ENCODE data around the gene HYAL1. TPM values are rescaled to one million over a fixed set of nuclear protein-coding genes. Genes with fewer than 3 reads are reported as not detected.
A peak's percentile ranks its signal among the peaks of the same experiment; 100 is the strongest.
"Not testable (repeated sequence)": the region's sequence is repeated elsewhere in the genome, so short reads cannot be mapped to it uniquely, and the experiment has no call there.

The HYAL1 gene
- total RNA-seq, 4 donors from 2014 or later, result 1.8 to 13.8 (median 3.8) TPM

DNA sequence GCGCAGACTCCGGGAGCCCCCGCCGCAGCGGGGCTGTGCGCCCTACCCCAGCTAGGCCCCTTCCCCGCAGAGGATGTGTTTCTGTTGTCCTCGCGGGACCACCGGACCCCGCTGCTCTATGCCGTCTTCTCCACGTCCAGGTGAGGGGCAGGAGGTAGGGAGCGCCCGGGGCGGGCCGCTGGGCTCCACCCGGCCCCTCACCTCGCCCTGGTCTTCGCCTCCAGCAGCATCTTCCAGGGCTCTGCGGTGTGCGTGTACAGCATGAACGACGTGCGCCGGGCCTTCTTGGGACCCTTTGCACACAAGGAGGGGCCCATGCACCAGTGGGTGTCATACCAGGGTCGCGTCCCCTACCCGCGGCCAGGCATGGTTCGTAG lies 29.7 kb downstream of the HYAL1 start:
- DNase-seq, result no peak
- Histone ChIP-seq H3K4me1 (peaks cover 14 to 48% (median 31%) of the 10 kb centered on the region in 4 donors), H3K9me3 (no peaks in the 10 kb centered on the region), H3K4me3 (peak overlapping the region in 2 of 4 donors; percentile 35 to 40), H3K36me3 (no peaks in the 10 kb centered on the region), H3K27ac (no peak overlapping the region), H3K27me3 (peaks cover 33% of the 10 kb centered on the region)
- WGBS, 2 donors (ENCODE audit: low coverage in 1 of 2), result 61% methylated on average over 29 of the region's 31 CpGs; no CpG with 5 or more reads in 1 of the 2 donors
- intact Hi-C loops (cut with DNase I; ENCODE audit: low total_unique reads) (loop anchor here (2.0 to 10.0 kb wide), 3 partner anchors 47 to 149 kb away; partner anchors contain the start of gene GNAT1), in situ Hi-C loops (cut with MboI; ENCODE audit: low pct_ligation_motif_present in 1 of 4, low pct_unique_long_range_greater_than_20kb in 1 of 4, low sequenced_read_pairs in 3 of 4) (loop anchor here in 1 of 4 donors (5.0 kb wide), 1 partner anchor 81 kb away; the partner anchor contains the start of gene GNAT1)
- TF ChIP-seq EP300 (IDR thresholded peaks at IDR 0.05; ENCODE audit: low read depth) (no peak), CTCF (IDR thresholded peaks at IDR 0.05) (no peak), POLR2A (IDR thresholded peaks at IDR 0.05) (no peak), POLR2AphosphoS5 (IDR thresholded peaks at IDR 0.05) (no peak)

- intact Hi-C loops (cut with DNase I; ENCODE audit: low total_unique reads), result loop anchor here (2.0 to 10.0 kb wide), 3 partner anchors 46 to 148 kb away; partner anchors contain the start of gene GNAT1
- no peaks in the 10 kb centered on the region for H3K36me3 ChIP-seq
- in situ Hi-C loops (cut with MboI; ENCODE audit: low pct_ligation_motif_present in 1 of 4, low pct_unique_long_range_greater_than_20kb in 1 of 4, low sequenced_read_pairs in 3 of 4), result loop anchor here in 1 of 4 donors (5.0 kb wide), 1 partner anchor 81 kb away; the partner anchor contains the start of gene GNAT1
- peak; percentile 92 for DNase-seq
- WGBS, 2 donors (ENCODE audit: low coverage in 1 of 2), result 0 to 2% methylated on average over 1 to 50 of the region's 61 CpGs
- H3K4me3 ChIP-seq, result peak overlapping the region in 2 of 4 donors; percentile 35 to 40
- TF ChIP-seq CTCF (IDR thresholded peaks at IDR 0.05), result peak; percentile 98 to 100 (median 99)
- no peak for TF ChIP-seq EP300 (IDR thresholded peaks at IDR 0.05; ENCODE audit: low read depth)
- peak in 2 of 3 donors; percentile 24 to 44 for TF ChIP-seq POLR2AphosphoS5 (IDR thresholded peaks at IDR 0.05)
- peak overlapping the region in 3 of 4 donors; percentile 4 to 33 (median 23) for H3K27ac ChIP-seq
- H3K9me3 ChIP-seq, result no peaks in the 10 kb centered on the region
- peaks cover 19 to 54% (median 36%) of the 10 kb centered on the region in 4 donors for H3K4me1 ChIP-seq
- H3K27me3 ChIP-seq, result peaks cover 33% of the 10 kb centered on the region
These were observed 30.3 kb downstream of the HYAL1 start for GRCh38 chr3:50272911-50273688.

GRCh38 chr3:50272538-50272910 lies 30.9 kb downstream of the HYAL1 start:
- not testable (repeated sequence) for H3K36me3 ChIP-seq, H3K4me3 ChIP-seq, DNase-seq, H3K9me3 ChIP-seq
- in situ Hi-C loops (cut with MboI; ENCODE audit: low pct_ligation_motif_present in 1 of 4, low pct_unique_long_range_greater_than_20kb in 1 of 4, low sequenced_read_pairs in 3 of 4) (loop anchor here in 1 of 4 donors (5.0 kb wide), 1 partner anchor 80 kb away; the partner anchor contains the start of gene GNAT1), intact Hi-C loops (cut with DNase I; ENCODE audit: low total_unique reads) (loop anchor here (2.0 to 10.0 kb wide), 3 partner anchors 46 to 148 kb away; partner anchors contain the start of gene GNAT1)
- Histone ChIP-seq H3K27ac (peak overlapping the region in 1 of 4 donors; percentile 23), H3K4me1 (peaks cover 25 to 60% (median 42%) of the 10 kb centered on the region in 4 donors), H3K27me3 (peaks cover 33% of the 10 kb centered on the region)
- 7 to 47% methylated on average over 4 to 10 of the region's 10 CpGs for WGBS, 2 donors (ENCODE audit: low coverage in 1 of 2)

- Histone ChIP-seq H3K27me3 (peaks cover 28% of the 10 kb centered on the region), H3K27ac (peak overlapping the region; percentile 23 to 96 (median 88)), H3K4me3 (no peak overlapping the region), H3K4me1 (peaks cover 36 to 71% (median 51%) of the 10 kb centered on the region in 4 donors), H3K9me3 (no peaks in the 10 kb centered on the region), H3K36me3 (no peaks in the 10 kb centered on the region)
- in situ Hi-C loops (cut with MboI; ENCODE audit: low pct_ligation_motif_present in 1 of 4, low pct_unique_long_range_greater_than_20kb in 1 of 4, low sequenced_read_pairs in 3 of 4), result loop anchor here in 1 of 4 donors (5.0 kb wide), 1 partner anchor 79 kb away; the partner anchor contains the start of gene GNAT1
- intact Hi-C loops (cut with DNase I; ENCODE audit: low total_unique reads), result loop anchor here (5.0 to 10.0 kb wide), 2 partner anchors 79 to 147 kb away; partner anchors contain the start of gene GNAT1
- TF ChIP-seq POLR2A (IDR thresholded peaks at IDR 0.05) (peak; percentile 29), POLR2AphosphoS5 (IDR thresholded peaks at IDR 0.05) (no peak)
- DNase-seq, result peak; percentile 38
- 72 to 80% methylated on average over 1 to 10 of the region's 10 CpGs for WGBS, 2 donors (ENCODE audit: low coverage in 1 of 2)
These were observed 31.9 kb downstream of the HYAL1 start for GRCh38 chr3:50271314-50271936.

All from transverse colon (tissue), 4 donors.